ENCODE data around the gene C10orf53.

C10orf53 gene

GRCh38 chr10:49653273-49653929, 26.1 kb upstream of the C10orf53 start:
- H3K4me2 ChIP-seq (ENCODE audit: low read depth, low read length, poor library complexity, severe bottlenecking) = no peak overlapping the region
- no peak overlapping the region for H3K4me3 ChIP-seq (ENCODE audit: low read length, poor library complexity, severe bottlenecking)
- H3K79me2 ChIP-seq (ENCODE audit: insufficient read depth, low read length) = no peaks in the 10 kb centered on the region
- H4K20me1 ChIP-seq (ENCODE audit: insufficient read depth, low read length, poor library complexity, severe bottlenecking) = no peaks in the 10 kb centered on the region
- no peaks in the 10 kb centered on the region for H3K36me3 ChIP-seq (ENCODE audit: insufficient read depth, low read length)
- H3K4me1 ChIP-seq (ENCODE audit: insufficient read depth, low read length, poor library complexity, severe bottlenecking) = no peaks in the 10 kb centered on the region
- TF ChIP-seq CTCF (conservative IDR thresholded peaks at IDR 0.05; ENCODE audit: low read length) = no peak
- no peak for TF ChIP-seq EZH2phosphoT487 (IDR thresholded peaks at IDR 0.05; ENCODE audit: borderline replicate concordance)
- H3F3A ChIP-seq (ENCODE audit: low read depth) = no peaks in the 10 kb centered on the region
- no peak overlapping the region for H3K9ac ChIP-seq (ENCODE audit: low read depth, low read length, poor library complexity, severe bottlenecking)
- no peaks in the 10 kb centered on the region for H3K9me3 ChIP-seq (ENCODE audit: insufficient read depth, low read depth, low read length)
- H2AFZ ChIP-seq (ENCODE audit: low read length) = no peak overlapping the region
- no peaks in the 10 kb centered on the region for H3K27me3 ChIP-seq (ENCODE audit: insufficient read depth, low read length, poor library complexity, severe bottlenecking)
- no peaks in the 10 kb centered on the region for H3K9me2 ChIP-seq (replicated peaks; ENCODE audit: low read depth, low read length)

GRCh38 chr10:49654036-49654693, 25.3 kb upstream of the C10orf53 start:
- Histone ChIP-seq H3K9ac (ENCODE audit: low read depth, low read length, poor library complexity, severe bottlenecking) (no peak overlapping the region), H3K9me2 (replicated peaks; ENCODE audit: low read depth, low read length) (no peaks in the 10 kb centered on the region), H3K4me3 (ENCODE audit: low read length, poor library complexity, severe bottlenecking) (no peak overlapping the region), H4K20me1 (ENCODE audit: insufficient read depth, low read length, poor library complexity, severe bottlenecking) (no peaks in the 10 kb centered on the region), H3K9me3 (ENCODE audit: insufficient read depth, low read depth, low read length) (0 out of 2 replicates have a peak, but pooled peaks cover 3% of the 10 kb centered on the region), H3K27me3 (ENCODE audit: insufficient read depth, low read length, poor library complexity, severe bottlenecking) (no peaks in the 10 kb centered on the region), H3F3A (ENCODE audit: low read depth) (no peaks in the 10 kb centered on the region), H2AFZ (ENCODE audit: low read length) (no peak overlapping the region), H3K79me2 (ENCODE audit: insufficient read depth, low read length) (no peaks in the 10 kb centered on the region), H3K36me3 (ENCODE audit: insufficient read depth, low read length) (no peaks in the 10 kb centered on the region), H3K4me2 (ENCODE audit: low read depth, low read length, poor library complexity, severe bottlenecking) (no peak overlapping the region), H3K4me1 (ENCODE audit: insufficient read depth, low read length, poor library complexity, severe bottlenecking) (no peaks in the 10 kb centered on the region)
- TF ChIP-seq CTCF (conservative IDR thresholded peaks at IDR 0.05; ENCODE audit: low read length) = no peak
- no peak for TF ChIP-seq EZH2phosphoT487 (IDR thresholded peaks at IDR 0.05; ENCODE audit: borderline replicate concordance)

DNA sequence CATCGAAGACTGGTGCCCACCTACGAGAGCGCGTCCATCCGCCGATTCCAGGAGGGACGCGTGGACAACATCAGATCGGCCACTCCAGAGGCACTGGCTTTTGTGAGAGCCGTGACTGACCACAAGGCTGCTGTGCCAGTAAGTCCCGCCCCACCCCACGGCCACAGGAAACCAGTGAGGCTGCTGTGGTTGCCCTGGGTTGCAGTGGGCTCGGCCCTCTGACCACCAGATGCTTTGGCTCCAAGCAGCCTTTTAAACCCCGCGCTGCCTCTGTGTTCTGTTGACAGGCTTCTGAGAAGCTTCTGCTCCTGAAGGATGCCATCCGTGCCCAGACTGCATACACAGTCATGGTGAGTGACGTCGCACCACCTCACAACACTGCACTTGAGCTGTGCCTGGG, 24.4 kb upstream of the C10orf53 start:
- Histone ChIP-seq H3K4me3 (ENCODE audit: low read length, poor library complexity, severe bottlenecking) (no peak overlapping the region), H3K79me2 (ENCODE audit: insufficient read depth, low read length) (no peaks in the 10 kb centered on the region), H3K4me2 (ENCODE audit: low read depth, low read length, poor library complexity, severe bottlenecking) (no peak overlapping the region), H3K36me3 (ENCODE audit: insufficient read depth, low read length) (no peaks in the 10 kb centered on the region), H3K9me3 (ENCODE audit: insufficient read depth, low read depth, low read length) (0 out of 2 replicates have a peak, but pooled peaks cover 3% of the 10 kb centered on the region), H3F3A (ENCODE audit: low read depth) (no peaks in the 10 kb centered on the region), H2AFZ (ENCODE audit: low read length) (no peak overlapping the region), H4K20me1 (ENCODE audit: insufficient read depth, low read length, poor library complexity, severe bottlenecking) (no peaks in the 10 kb centered on the region), H3K4me1 (ENCODE audit: insufficient read depth, low read length, poor library complexity, severe bottlenecking) (no peaks in the 10 kb centered on the region), H3K9me2 (replicated peaks; ENCODE audit: low read depth, low read length) (no peaks in the 10 kb centered on the region), H3K27me3 (ENCODE audit: insufficient read depth, low read length, poor library complexity, severe bottlenecking) (no peaks in the 10 kb centered on the region), H3K9ac (ENCODE audit: low read depth, low read length, poor library complexity, severe bottlenecking) (no peak overlapping the region)
- TF ChIP-seq CTCF (conservative IDR thresholded peaks at IDR 0.05; ENCODE audit: low read length) (no peak), EZH2phosphoT487 (IDR thresholded peaks at IDR 0.05; ENCODE audit: borderline replicate concordance) (no peak)
